Endothelial cell (in vitro differentiated cells): Measurements from ENCODE around the gene ZNF521. TPM values are rescaled to one million over a fixed set of nuclear protein-coding genes. Genes with fewer than 3 reads are reported as not detected.
A peak's percentile ranks its signal among the peaks of the same experiment; 100 is the strongest.

Experiments
- DNase-seq: peaks from one replicate; pipeline ENCODE4 v3.0.0; 2021; ENCODE audit warnings: low spot score
- H3K27ac Mint-ChIP-seq: one replicate; pipeline ENCODE4 v1.8.0; 2021; ENCODE audit warnings: mixed read lengths, inconsistent platforms; ENCODE audit not compliant: unreplicated experiment
- H3K27me3 Mint-ChIP-seq: one replicate; pipeline ENCODE4 v1.8.0; 2021; ENCODE audit warnings: mild to moderate bottlenecking, moderate library complexity, mixed read lengths, inconsistent platforms; ENCODE audit not compliant: unreplicated experiment
- H3K36me3 Mint-ChIP-seq: one replicate; pipeline ENCODE4 v1.8.0; 2021; ENCODE audit warnings: mild to moderate bottlenecking, low read depth, mixed read lengths, inconsistent platforms; ENCODE audit not compliant: unreplicated experiment
- H3K4me1 Mint-ChIP-seq: one replicate; pipeline ENCODE4 v1.8.0; 2021; ENCODE audit warnings: mild to moderate bottlenecking, mixed read lengths, inconsistent platforms; ENCODE audit not compliant: unreplicated experiment
- H3K4me3 Mint-ChIP-seq: one replicate; pipeline ENCODE4 v1.8.0; 2021; ENCODE audit warnings: mild to moderate bottlenecking, mixed read lengths, inconsistent platforms; ENCODE audit not compliant: unreplicated experiment
- H3K9me3 Mint-ChIP-seq: one replicate; pipeline ENCODE4 v1.8.0; 2021; ENCODE audit warnings: mixed read lengths, inconsistent platforms; ENCODE audit not compliant: unreplicated experiment
- CTCF ChIP-seq: fragments of 200-600 bp; sonication (generic); IDR thresholded peaks from one replicate; pipeline ENCODE4 v1.5.0; 2021; ENCODE audit warnings: antibody characterized with exemption; ENCODE audit not compliant: unreplicated experiment
- total RNA-seq: library from RNA; stranded (reverse); fragmentation: NEBNext Ultra II Directional; extraction: Animal tissue kit (Norgen Biotek cat#: 25700); gene quantifications from one replicate; pipeline ENCODE4 v1.2.1, GENCODE V29; 2021; ENCODE audit not compliant: unreplicated experiment

ZNF521 gene
- total RNA-seq, 1 donor from 2014 or later = 238 TPM

DNA sequence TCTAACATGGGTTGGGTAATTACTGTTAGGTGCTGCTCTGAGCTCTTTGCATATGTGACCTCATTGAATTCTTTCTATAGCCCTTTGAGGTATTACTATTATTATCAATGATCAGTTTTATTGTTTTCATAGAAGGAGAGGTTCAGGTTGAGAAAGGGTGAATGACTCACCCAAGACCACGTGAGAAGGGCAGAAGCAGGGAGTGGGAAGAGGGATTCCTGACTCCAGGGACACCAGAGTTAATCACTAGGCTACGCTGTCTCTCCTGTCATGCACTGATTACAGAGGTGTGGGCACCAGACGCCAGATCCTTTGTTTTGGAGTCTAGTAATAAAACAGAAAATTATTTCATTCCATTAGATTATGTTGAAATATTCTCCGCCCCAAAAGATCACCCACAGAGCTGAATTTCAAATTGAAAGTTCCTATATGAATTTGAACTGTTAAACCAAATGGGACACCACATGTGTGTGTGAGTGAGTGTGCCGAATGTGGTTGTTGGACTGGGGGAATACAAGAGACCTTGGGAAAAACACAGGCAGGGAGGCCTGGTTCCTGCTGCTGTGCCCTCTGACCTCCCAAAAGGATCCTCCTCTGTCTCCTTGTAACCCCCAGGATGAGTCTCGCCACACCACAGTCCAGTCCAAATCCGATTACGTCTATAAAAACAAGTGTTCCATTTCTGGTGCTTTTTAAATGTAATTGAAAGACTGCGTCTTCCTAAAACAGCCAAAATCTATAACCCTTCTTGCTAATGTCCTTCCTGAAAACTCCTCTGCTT lies 215.4 kb downstream of the ZNF521 start:
- no peaks in the 10 kb centered on the region for H3K9me3 Mint-ChIP-seq
- H3K27ac Mint-ChIP-seq = peak overlapping the region; percentile 59
- no peak for TF ChIP-seq CTCF
- peaks cover 6% of the 10 kb centered on the region for H3K27me3 Mint-ChIP-seq
- H3K36me3 Mint-ChIP-seq = peaks cover 18% of the 10 kb centered on the region
- no peak for DNase-seq
- H3K4me1 Mint-ChIP-seq = peaks cover 75% of the 10 kb centered on the region
- no peak overlapping the region for H3K4me3 Mint-ChIP-seq

- H3K4me3 Mint-ChIP-seq = no peak overlapping the region
- TF ChIP-seq CTCF = no peak
- no peak for DNase-seq
- H3K4me1 Mint-ChIP-seq = peaks cover 60% of the 10 kb centered on the region
- H3K27ac Mint-ChIP-seq = peak overlapping the region; percentile 88
- H3K27me3 Mint-ChIP-seq = peaks cover 3% of the 10 kb centered on the region
- no peaks in the 10 kb centered on the region for H3K9me3 Mint-ChIP-seq
- peaks cover 23% of the 10 kb centered on the region for H3K36me3 Mint-ChIP-seq
Observed at GRCh38 chr18:25134861-25135260, 217.1 kb downstream of the ZNF521 start.

DNA sequence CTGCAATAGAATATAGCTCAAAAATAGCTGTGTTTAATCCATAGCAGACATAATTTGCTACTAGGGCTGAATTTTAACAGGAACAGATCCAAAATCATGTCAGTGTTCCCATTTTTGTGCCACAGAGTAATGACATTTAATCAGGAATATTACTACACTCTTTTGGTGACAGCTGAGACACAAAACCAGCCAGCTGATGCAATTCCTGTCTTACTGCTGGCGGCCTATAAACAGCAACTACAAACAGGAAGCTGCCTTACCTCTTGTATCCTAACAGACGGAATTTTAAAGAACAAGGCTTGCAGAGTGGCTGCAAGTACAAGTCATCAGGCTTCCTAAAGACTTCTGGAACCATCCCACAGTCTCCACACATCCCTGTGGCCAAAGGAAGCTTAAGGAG lies 218.1 kb downstream of the ZNF521 start:
- DNase-seq = no peak
- Mint-ChIP-seq H3K36me3 (peaks cover 23% of the 10 kb centered on the region), H3K9me3 (no peaks in the 10 kb centered on the region), H3K27me3 (peaks cover 3% of the 10 kb centered on the region), H3K27ac (peak overlapping the region; percentile 87), H3K4me3 (no peak overlapping the region), H3K4me1 (peaks cover 53% of the 10 kb centered on the region)
- no peak for TF ChIP-seq CTCF

DNA sequence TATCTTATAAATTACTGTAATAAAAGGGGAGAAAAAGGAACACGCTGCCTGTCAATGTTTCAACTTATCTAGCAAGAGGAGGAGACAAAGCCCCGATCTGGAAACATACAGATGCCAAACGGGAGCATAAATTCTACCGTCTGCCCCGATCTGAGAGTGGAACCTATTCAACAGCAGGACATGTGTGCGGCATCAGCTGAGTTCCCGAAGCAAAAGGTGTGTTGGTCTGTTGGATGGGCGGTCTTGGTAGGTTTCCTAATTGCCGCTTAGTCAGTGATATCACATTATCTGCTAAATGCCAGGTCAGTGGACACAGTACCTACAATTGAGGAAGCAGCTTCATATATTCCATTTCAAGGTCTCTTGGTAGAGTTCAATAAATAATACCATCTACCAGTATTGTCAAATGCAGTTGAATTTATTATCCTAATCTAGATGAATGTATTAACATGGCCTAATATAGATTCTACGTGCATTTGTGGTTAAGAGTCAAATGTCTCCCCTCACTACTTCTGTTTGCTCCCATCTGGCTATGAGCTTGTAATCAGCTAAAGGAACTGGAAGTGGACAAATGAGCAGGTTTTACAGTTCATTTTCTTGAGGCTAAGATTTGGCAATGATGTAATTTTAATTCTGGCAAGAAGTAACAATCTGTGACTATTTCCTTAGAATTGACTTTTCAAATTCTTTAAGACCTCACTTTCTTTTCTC lies 219.0 kb downstream of the ZNF521 start:
- H3K4me1 Mint-ChIP-seq = peaks cover 43% of the 10 kb centered on the region
- H3K27me3 Mint-ChIP-seq = peaks cover 3% of the 10 kb centered on the region
- no peaks in the 10 kb centered on the region for H3K9me3 Mint-ChIP-seq
- TF ChIP-seq CTCF = no peak
- no peak overlapping the region for H3K4me3 Mint-ChIP-seq
- no peak for DNase-seq
- H3K27ac Mint-ChIP-seq = peak overlapping the region; percentile 82
- peaks cover 23% of the 10 kb centered on the region for H3K36me3 Mint-ChIP-seq

GRCh38 chr18:25126751-25127150 lies 225.2 kb downstream of the ZNF521 start:
- Mint-ChIP-seq H3K27me3 (no peaks in the 10 kb centered on the region), H3K4me3 (no peak overlapping the region), H3K36me3 (peaks cover 18% of the 10 kb centered on the region), H3K27ac (no peak overlapping the region), H3K4me1 (peaks cover 10% of the 10 kb centered on the region), H3K9me3 (no peaks in the 10 kb centered on the region)
- TF ChIP-seq CTCF = no peak
- DNase-seq = no peak
